ENCODE data around the gene NT5DC4.

- no peak for TF ChIP-seq USF2 (IDR thresholded peaks at IDR 0.05)
- no peak for TF ChIP-seq REST (IDR thresholded peaks at IDR 0.05)
- no peak for TF ChIP-seq CTCF (IDR thresholded peaks at IDR 0.05)
- no peak for TF ChIP-seq BHLHE40 (IDR thresholded peaks at IDR 0.05; ENCODE audit: low read depth, low read length)
- no peak for TF ChIP-seq MAX (IDR thresholded peaks at IDR 0.05)
- no peak for TF ChIP-seq KDM5A (IDR thresholded peaks at IDR 0.05)
- no peak for TF ChIP-seq POLR2A (IDR thresholded peaks at IDR 0.05; ENCODE audit: low read length)
- TF ChIP-seq NR3C1 (IDR thresholded peaks at IDR 0.05), result no peak
Observed at GRCh38 chr2:112787729-112788393, 67.0 kb downstream of the NT5DC4 start.
